Measurements from ENCODE around the gene HTR1E.
"Not testable (repeated sequence)": the region's sequence is repeated elsewhere in the genome, so short reads cannot be mapped to it uniquely, and the experiment has no call there.

HTR1E gene

DNA sequence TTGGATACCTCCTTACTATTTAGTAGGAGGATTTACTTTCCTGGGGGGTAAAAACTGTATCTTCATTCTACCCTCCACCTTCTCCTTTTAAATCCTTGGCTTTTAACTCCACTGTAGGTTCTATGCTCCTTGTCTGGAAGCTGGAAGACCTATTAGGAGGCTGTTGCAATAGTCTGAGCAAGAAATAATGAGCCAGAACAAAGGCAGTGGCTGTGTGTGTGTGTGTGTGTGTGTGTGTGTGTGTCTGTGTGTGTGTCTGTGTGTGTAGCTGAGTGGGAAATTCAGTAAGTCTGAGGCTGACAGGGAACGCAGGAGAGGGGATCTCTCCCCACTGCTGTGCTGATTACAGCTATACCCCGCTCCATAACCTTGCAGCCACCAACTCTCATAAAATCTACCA is 35.8 kb downstream of the HTR1E start:
- no peak for DNase-seq (ENCODE audit: low read depth in 2 of 2)

DNA sequence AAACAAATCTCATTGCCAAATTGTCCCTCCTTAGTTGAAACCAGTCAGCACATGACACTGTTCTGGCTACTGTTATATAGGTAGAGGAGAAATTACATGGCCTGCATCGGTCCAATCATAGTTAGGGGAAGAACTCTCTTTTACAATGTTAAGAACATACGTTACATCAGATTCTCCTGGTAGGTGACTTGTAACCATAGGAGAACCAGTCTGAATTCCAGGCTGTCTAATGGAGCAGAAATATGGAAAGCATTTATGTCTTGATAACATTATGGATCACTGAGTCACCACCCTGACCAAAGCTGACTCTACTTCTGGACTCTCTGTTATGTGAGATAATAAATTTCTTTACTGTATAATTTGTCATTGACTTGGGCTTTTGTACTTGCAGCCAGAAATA is 40.9 kb downstream of the HTR1E start:
- no peak for DNase-seq (ENCODE audit: low read depth in 2 of 2)

DNA sequence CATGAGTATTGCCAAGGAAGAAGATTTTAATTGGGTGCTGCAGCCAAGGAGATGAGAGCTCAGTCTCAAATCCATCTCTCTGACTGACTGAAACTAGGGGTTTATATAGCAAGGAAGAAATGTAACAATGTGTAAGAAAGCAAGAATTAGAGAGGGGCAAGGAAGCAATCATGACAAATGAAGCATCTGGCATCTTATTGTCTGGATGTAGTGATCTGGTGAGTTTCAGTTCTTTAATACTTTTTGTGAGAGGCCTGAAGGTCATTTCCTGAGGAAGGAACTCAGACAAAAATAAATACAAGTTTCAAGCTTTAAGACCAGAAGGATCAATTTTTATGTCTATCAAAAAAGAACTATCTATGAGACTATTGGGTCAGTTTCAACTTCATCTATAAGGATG is 64.2 kb downstream of the HTR1E start:
- no peak for DNase-seq (ENCODE audit: low read depth in 2 of 2)

DNA sequence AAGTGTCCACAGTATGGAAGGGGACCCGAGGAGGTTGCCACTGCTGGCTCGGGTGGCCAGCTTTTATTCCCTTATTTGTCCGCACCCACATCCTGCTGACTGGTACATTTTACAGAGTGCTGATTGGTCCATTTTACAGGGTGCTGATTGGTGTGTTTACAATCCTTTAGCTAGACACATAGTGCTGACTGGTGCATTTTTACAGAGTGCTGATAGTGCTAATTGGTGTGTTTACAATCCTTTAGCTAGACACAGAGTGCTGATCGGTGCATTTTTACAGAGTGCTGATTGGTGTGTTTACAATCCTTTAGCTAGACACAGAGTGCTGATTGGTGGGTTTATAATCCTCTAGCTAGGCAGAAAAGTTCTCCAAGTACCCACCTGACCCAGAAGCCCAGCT is 65.1 kb downstream of the HTR1E start:
- DNase-seq (ENCODE audit: low read depth in 2 of 2) = not testable (repeated sequence)

DNA sequence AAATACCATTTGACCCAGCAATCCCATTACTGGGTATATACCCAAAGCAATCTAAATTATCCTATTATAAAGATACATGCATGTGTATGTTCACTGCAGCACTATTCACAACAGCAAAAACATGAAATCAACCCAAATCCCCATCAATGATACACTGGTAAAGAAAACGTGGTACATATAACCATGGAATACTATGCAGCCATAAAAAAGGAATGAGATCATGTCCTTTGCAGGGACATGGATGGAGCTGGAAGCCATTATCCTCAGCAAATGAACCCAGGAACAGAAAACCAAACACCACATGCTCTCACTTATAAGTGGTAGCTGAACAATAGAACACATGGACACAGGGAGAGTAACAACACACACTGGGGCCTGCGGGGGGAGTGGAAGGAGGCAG is 69.2 kb downstream of the HTR1E start:
- DNase-seq (ENCODE audit: low read depth in 2 of 2) = not testable (repeated sequence)

DNA sequence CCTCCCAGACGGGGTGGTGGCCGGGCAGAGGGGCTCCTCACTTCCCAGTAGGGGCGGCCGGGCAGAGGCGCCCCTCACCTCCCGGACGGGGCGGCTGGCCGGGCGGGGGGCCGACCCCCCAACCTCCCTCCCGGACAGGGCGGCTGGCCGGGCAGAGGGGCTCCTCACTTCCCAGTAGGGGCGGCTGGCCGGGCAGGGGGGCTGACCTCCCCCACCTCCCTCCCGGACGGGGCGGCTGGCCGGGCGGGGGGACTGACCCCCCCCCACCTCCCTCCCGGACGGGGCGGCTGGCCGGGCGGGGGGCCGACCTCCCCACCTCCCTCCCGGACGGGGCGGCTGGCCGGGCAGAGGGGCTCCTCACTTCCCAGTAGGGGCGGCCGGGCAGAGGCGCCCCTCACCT is 72.3 kb downstream of the HTR1E start:
- DNase-seq (ENCODE audit: low read depth in 2 of 2) = not testable (repeated sequence)

DNA sequence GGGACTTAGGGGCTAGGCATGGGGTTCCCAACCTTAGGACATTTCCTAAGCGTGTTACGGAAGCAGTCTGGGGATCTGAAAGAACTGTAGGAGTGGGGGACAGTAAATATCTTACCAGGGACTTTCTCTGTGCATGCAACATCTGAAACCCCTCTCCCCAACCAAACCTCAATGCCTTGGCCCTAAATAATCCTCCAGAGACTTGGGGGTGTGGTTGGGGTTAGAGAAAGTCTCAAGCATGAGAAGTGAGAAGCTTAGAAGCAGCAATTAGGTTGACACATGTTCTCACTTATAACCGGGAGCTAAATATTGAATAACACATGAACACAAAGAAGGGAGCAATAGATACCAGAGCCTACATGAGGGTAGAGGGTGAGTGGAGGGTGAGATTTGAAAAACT is 74.7 kb downstream of the HTR1E start:
- no peak for DNase-seq (ENCODE audit: low read depth in 2 of 2)

DNA sequence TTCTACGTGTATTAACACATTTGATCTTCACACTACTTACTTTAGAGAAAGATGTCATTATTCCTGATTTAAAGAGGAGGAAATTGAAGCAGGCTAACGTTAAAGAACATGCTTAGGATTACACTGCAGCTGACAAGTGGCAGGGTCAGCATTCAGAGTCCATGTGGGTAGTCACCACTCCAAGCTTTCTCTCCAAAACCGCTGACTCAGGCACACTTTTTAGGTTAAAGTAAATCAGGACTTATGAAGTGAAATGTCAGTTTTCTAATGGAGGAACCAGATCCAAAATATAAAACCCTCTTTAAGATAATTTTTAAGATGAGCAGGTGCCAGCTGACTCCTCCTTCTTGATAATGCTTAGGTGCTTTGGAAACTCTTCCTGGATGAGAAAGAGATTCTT is 75.4 kb downstream of the HTR1E start:
- no peak for DNase-seq (ENCODE audit: low read depth in 2 of 2)

DNA sequence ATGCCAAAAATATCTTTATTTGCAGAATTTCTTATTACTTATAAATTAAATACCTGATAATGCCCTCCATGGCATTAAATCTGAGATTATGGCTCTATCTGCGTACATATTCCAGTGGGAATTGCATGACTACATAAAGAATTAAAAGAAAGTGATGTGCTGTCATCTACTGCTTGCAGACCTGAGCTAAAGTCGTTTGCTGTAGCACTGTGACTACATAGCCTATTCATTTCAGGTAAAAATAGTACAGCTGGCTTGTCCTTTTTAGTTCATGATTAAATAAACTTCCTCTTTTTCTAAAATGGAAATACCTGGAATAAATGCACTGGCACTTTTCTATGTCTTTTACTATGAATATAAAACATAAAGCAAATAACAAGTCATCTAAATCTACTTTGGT is 79.4 kb downstream of the HTR1E start:
- no peak for DNase-seq (ENCODE audit: low read depth in 2 of 2)

DNA sequence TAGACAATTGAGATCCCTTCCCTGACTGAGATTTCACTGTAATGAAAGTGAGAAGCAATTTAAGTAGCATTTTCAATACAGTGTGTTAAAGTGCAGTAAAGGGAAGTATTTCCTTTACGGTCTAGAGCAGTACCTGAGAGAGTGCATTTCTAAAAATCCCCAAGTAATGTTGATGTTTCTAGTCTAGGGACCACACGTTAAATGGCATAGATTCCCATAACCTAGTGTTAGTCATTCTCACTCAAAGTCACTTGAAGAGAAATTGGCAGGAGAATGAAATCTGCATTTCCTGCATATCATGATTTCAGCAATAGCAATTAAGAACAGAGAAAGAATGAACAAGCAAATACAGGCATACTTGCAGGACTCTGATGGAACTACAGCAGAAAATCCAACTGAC is 89.7 kb downstream of the HTR1E start:
- DNase-seq (ENCODE audit: low read depth in 2 of 2) = no peak

DNA sequence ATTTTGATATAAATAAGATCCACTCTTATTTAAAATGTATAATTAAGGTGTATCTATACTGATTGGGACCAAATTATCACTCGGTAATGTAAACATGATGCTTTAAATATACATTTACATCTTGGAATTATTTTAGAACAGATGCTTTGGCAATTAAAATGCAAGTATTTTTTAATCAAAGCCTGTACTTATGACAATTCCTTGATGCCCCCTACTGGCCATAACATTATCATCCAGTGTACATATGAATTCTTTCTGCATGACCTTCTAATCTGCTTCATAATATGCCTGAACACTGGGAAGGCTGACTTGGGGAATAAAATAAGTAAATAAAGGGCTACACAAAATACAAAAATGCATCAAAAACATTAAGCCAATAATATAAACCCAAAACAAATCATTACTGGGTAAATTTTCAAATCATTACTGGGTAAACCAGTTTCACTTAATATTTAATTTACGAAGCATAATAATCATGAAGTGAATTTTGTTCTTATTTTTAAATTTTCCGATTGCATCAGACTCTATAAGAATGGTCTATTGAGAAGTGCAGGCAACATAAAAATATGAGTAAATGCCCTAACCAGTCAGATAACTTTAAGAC is 92.5 kb downstream of the HTR1E start:
- DNase-seq (ENCODE audit: low read depth in 2 of 2) = no peak

DNA sequence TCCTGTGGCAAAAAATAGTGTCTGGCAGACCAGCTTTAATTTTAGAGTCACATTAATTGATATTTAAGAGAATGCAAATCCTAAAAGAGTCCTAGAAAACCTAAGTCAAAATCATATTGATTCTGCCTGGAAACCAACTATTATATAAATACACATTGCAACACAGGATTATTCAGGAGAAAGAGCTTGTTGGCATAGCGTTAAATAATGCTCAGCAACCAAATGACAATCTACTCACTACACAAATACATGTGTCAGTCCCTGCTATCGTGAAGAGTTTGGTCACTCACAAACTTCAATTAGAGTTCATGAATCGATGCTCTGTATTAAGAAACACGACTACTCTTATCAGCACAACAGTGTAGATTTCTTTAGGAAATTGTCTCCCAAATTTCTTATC is 103.4 kb downstream of the HTR1E start:
- no peak for DNase-seq (ENCODE audit: low read depth in 2 of 2)

DNA sequence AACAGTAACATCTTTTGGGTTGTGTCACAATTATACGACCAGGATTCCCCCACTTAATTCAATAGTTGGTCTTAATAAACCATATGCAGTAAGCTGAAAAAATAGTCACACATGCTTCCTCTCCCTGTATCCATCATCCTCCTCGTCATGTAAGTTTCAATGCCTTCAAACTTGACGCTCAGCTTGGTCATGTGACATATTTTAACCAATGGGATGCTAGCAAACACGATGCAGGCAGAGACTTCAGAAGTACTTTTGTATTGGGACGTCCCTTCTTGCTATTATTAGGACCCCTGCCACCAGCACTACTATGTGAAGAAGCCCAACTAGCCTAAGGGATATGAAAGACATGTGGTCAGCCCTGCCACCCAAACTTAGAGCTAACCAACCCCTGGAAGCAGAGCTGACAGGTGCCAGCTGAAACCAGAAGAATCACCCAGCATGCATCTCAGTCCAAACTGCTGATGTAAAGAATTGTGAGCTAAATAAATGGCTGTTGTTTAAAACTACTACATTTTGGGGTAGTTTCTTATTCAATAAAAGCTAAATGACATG is 108.3 kb downstream of the HTR1E start:
- DNase-seq (ENCODE audit: low read depth in 2 of 2) = no peak

DNA sequence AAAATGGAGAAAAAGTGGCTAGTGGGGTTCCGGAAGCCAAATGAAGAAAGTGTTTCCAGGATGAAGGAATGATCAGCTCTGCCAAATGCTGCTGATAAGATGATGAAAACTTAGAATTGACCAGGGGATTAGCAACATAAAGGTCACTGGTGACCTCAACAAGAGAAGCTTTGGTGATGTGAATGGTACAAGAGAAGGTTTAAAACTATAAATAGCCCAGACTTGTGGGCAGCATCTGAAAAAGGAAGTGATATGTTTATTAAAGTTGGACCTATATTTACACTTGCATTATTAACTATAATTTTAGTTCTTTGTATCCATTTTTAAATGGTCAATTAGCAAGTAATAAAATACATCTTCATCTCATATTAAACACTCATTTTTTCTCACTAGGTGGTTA is 112.5 kb downstream of the HTR1E start:
- no peak for DNase-seq (ENCODE audit: low read depth in 2 of 2)

DNA sequence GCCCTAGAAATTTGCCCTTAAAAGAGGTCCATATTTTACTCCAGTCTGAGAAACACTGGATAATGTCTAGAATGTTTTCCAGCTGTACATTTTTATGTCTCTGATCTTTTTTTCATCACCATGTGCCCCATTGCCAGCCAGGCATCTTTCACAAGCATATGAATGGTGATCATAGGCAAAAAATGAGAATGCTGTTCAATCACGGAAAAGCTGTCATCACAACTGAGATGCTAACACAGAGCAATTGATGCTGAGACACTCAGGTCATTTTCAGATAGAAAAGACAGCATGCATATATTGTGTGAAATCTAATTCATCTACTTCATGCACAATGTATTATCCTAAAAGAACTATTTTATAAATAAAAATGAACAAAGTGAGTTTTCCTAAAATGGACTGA is 116.0 kb downstream of the HTR1E start:
- no peak for DNase-seq (ENCODE audit: low read depth in 2 of 2)

DNA sequence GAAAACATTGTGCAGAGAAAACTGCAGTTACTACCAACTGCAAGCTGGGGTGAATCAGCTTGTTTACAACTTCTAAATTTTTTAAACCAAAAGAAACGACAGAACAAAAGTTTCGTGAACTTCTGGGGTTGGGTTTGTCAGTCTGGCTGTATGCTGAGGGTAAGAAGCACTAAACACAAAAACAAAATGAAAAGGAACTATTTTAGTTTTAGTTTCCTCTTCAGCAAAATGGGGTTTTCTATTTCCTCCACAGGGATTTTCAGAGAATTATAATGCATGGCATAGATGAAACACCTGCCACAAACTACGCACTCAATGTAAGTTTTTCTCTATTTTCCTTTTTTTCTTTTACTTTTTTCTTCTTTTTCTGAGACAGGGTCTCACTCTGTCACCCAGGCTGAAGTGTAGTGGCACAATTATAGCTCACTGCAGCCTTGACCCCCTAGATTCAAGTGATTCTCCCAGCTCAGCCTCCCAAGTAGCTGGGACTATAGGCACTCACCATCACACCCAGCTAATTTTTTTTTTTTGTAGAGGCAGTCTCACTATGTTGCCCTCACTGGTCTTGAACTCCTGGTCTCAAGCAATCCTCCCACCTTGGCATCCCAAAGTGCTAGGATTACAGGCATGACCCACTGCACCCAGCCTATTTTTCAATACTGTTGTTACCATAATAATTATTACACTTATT is 117.0 kb downstream of the HTR1E start:
- no peak for DNase-seq (ENCODE audit: low read depth in 2 of 2)

DNA sequence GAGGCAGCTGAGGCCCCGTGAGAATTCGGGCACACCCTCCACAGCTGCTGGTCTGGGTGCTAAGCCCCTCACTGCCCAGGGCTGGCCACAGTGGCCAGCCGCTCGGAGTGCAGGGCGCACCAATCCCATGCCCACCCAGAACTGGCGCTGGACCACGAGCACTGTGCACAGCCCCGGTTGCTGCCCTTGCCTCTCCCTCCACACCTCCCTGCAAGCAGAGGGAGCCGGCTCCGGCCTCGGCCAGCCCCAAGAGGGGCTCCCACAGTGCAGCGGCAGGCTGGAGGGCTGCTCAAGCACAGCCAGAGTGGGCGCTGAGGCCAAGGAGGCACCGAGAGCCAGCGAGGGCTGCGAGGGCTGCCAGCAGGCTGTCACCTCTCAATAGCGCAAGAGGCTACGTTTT is 122.6 kb downstream of the HTR1E start:
- no peak for DNase-seq (ENCODE audit: low read depth in 2 of 2)

DNA sequence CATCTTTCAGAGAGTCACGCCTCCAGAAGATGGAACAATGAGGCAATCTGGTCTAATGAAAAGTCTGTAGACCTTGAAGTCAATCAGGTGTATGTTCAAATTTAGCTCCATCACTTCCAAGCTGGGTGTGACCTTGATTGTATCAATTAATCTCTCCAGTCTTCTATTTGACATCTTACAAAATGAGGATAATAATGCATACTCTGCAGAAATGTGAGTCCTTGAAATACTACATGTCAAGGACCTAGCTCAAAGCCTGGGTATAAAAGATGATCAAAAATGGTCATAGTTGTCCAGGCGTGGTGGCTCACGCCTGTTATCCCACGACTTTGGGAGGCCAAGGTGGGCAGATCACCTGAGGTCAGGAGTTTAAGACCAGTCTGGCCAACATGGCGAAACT is 127.8 kb downstream of the HTR1E start:
- DNase-seq (ENCODE audit: low read depth in 2 of 2) = no peak
